Endothelial cell (in vitro differentiated cells): ENCODE measurements around the gene COPG1. TPM values are rescaled to one million over a fixed set of nuclear protein-coding genes. Genes with fewer than 3 reads are reported as not detected.

ENCODE experiments used
- DNase-seq: peaks from one replicate; pipeline ENCODE4 v3.0.0; 2021; ENCODE audit warnings: low spot score
- H3K27ac Mint-ChIP-seq: one replicate; pipeline ENCODE4 v1.8.0; 2021; ENCODE audit warnings: mixed read lengths, inconsistent platforms; ENCODE audit not compliant: unreplicated experiment
- H3K27me3 Mint-ChIP-seq: one replicate; pipeline ENCODE4 v1.8.0; 2021; ENCODE audit warnings: mild to moderate bottlenecking, moderate library complexity, mixed read lengths, inconsistent platforms; ENCODE audit not compliant: unreplicated experiment
- H3K36me3 Mint-ChIP-seq: one replicate; pipeline ENCODE4 v1.8.0; 2021; ENCODE audit warnings: mild to moderate bottlenecking, low read depth, mixed read lengths, inconsistent platforms; ENCODE audit not compliant: unreplicated experiment
- H3K4me1 Mint-ChIP-seq: one replicate; pipeline ENCODE4 v1.8.0; 2021; ENCODE audit warnings: mild to moderate bottlenecking, mixed read lengths, inconsistent platforms; ENCODE audit not compliant: unreplicated experiment
- H3K4me3 Mint-ChIP-seq: one replicate; pipeline ENCODE4 v1.8.0; 2021; ENCODE audit warnings: mild to moderate bottlenecking, mixed read lengths, inconsistent platforms; ENCODE audit not compliant: unreplicated experiment
- H3K9me3 Mint-ChIP-seq: one replicate; pipeline ENCODE4 v1.8.0; 2021; ENCODE audit warnings: mixed read lengths, inconsistent platforms; ENCODE audit not compliant: unreplicated experiment
- CTCF ChIP-seq: fragments of 200-600 bp; sonication (generic); IDR thresholded peaks from one replicate; pipeline ENCODE4 v1.5.0; 2021; ENCODE audit warnings: antibody characterized with exemption; ENCODE audit not compliant: unreplicated experiment
- total RNA-seq: library from RNA; stranded (reverse); fragmentation: NEBNext Ultra II Directional; extraction: Animal tissue kit (Norgen Biotek cat#: 25700); gene quantifications from one replicate; pipeline ENCODE4 v1.2.1, GENCODE V29; 2021; ENCODE audit not compliant: unreplicated experiment

The COPG1 gene
- total RNA-seq, 1 donor from 2014 or later, result 149 TPM

- H3K36me3 Mint-ChIP-seq, result peaks cover 15% of the 10 kb centered on the region
- H3K27me3 Mint-ChIP-seq, result peaks cover 20% of the 10 kb centered on the region
- H3K27ac Mint-ChIP-seq, result no peak overlapping the region
- no peak for TF ChIP-seq CTCF
- peak overlapping the region; percentile 82 for H3K4me3 Mint-ChIP-seq
- no peak for DNase-seq
- H3K4me1 Mint-ChIP-seq, result peaks cover 5% of the 10 kb centered on the region
- no peaks in the 10 kb centered on the region for H3K9me3 Mint-ChIP-seq
Observed at GRCh38 chr3:129315998-129316247, 66.5 kb downstream of the COPG1 start.

GRCh38 chr3:129316248-129317013 lies 67.0 kb downstream of the COPG1 start:
- Mint-ChIP-seq H3K27me3 (peaks cover 20% of the 10 kb centered on the region), H3K4me1 (peaks cover 5% of the 10 kb centered on the region), H3K9me3 (no peaks in the 10 kb centered on the region), H3K4me3 (peak overlapping the region; percentile 82), H3K27ac (no peak overlapping the region), H3K36me3 (peaks cover 13% of the 10 kb centered on the region)
- DNase-seq, result peak; percentile 91
- TF ChIP-seq CTCF, result no peak

DNA sequence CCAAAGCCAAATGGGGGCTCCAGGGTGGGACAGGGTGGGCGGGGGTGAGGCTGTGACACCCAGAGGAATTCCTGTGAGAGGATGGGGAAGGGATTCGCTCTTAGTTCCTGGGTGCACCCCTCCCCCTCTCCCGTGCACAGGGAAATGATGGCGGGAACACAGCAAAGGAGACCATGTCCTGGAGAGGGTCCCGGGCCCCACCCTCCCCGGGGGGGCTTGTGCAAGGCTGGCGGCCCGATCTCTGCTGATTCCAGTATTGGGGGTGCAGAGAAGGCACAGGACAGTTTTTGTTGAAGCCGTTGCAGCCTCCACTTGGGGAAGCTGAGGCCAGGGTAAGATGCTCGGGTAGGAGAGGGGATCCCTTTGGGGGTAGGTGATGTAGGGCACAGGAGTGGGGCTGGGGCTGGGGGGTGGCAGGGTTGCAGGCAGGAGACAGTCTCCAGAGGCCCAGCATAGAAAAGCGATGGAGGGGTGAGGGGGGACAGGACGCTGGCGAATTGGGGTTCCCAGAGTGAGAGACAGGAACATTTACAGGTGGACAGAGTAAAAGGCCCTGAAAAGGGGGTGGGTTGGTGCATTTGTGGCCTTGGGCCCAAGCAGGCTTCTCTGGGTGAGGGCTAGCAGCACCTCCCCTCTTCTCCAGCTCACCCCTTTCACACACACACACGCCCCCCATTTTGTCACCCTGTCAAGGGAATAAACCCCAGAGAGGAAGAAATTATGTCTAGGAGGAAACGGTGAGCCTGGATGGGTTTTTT lies 67.8 kb downstream of the COPG1 start:
- no peak for DNase-seq
- H3K4me1 Mint-ChIP-seq, result peaks cover 5% of the 10 kb centered on the region

GRCh38 chr3:129317848-129318247 lies 68.4 kb downstream of the COPG1 start:
- Mint-ChIP-seq H3K27ac (no peak overlapping the region), H3K9me3 (no peaks in the 10 kb centered on the region), H3K4me1 (peaks cover 5% of the 10 kb centered on the region), H3K27me3 (peaks cover 17% of the 10 kb centered on the region), H3K36me3 (peaks cover 10% of the 10 kb centered on the region), H3K4me3 (no peak overlapping the region)
- no peak for DNase-seq
- TF ChIP-seq CTCF, result no peak

More for the DNA sequence above, 67.8 kb downstream of the COPG1 start:
- H3K36me3 Mint-ChIP-seq, result peaks cover 13% of the 10 kb centered on the region
- TF ChIP-seq CTCF, result no peak
- H3K4me3 Mint-ChIP-seq, result peak overlapping the region; percentile 67
- peaks cover 20% of the 10 kb centered on the region for H3K27me3 Mint-ChIP-seq
- H3K27ac Mint-ChIP-seq, result no peak overlapping the region
- H3K9me3 Mint-ChIP-seq, result no peaks in the 10 kb centered on the region

- Mint-ChIP-seq H3K9me3 (no peaks in the 10 kb centered on the region), H3K4me3 (no peak overlapping the region), H3K4me1 (peaks cover 4% of the 10 kb centered on the region), H3K27ac (no peak overlapping the region), H3K36me3 (peaks cover 8% of the 10 kb centered on the region), H3K27me3 (peaks cover 15% of the 10 kb centered on the region)
- TF ChIP-seq CTCF, result no peak
- DNase-seq, result no peak
Observed at GRCh38 chr3:129318921-129319320, 69.5 kb downstream of the COPG1 start.
